ENCODE results near the gene CHAT. TPM values are rescaled to one million over a fixed set of nuclear protein-coding genes. Genes with fewer than 3 reads are reported as not detected.

Gene CHAT
- total and polyA plus RNA-seq, 2 donors (not counting 3 experiments of a cell fraction or from before 2014, with no cell fraction given): not detected

DNA sequence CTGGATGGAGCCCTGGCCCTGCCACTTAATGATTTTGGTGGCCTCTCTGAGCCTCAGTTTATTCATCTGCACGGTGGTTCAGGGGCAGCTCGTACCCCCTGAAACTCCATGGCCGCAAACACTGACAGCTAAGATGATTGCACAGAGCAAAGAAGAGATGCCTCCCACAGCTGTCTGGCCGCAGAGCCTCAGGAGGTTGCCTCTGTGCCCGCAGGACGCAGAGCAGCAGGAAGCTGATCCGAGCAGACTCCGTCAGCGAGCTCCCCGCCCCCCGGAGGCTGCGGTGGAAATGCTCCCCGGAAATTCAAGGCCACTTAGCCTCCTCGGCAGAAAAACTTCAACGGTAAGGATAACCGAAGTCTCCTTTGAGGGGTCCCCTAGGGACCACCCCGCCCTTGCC is 35.5 kb downstream of the CHAT start:
- no peak for FAIRE-seq
- Histone ChIP-seq H3K9me3 (replicated peaks; ENCODE audit: control insufficient read depth, insufficient read depth, low read length) (no peaks in the 10 kb centered on the region), H3K9me1 (replicated peaks; ENCODE audit: control insufficient read depth, extremely low read depth, insufficient read depth, low read length) (no peaks in the 10 kb centered on the region), H3K27ac (ENCODE audit: insufficient read depth, low read depth, low read length) (no peak overlapping the region), H3K4me1 (ENCODE audit: control insufficient read depth, extremely low read depth, insufficient read depth, low read length) (no peaks in the 10 kb centered on the region), H2AFZ (ENCODE audit: low read depth, low read length) (no peak overlapping the region), H3K9ac (replicated peaks; ENCODE audit: extremely low read depth, insufficient read depth, low read length) (no peak overlapping the region), H3K79me2 (ENCODE audit: control insufficient read depth, insufficient read depth, low read length) (no peaks in the 10 kb centered on the region), H3K27me3 (ENCODE audit: control insufficient read depth in 2 of 2, insufficient read depth in 2 of 2, low read length in 2 of 2) (peaks cover 0 to 2% of the 10 kb centered on the region in 2 experiments), H3K36me3 (ENCODE audit: control insufficient read depth in 2 of 2, extremely low read depth in 1 of 2, insufficient read depth in 2 of 2, low read length in 2 of 2) (no peaks in the 10 kb centered on the region), H3K4me3 (replicated peaks in 1 of 3; ENCODE audit: insufficient read depth in 1 of 3, low read depth in 1 of 3, low read length in 3 of 3) (no peak overlapping the region), H4K20me1 (replicated peaks; ENCODE audit: control insufficient read depth, extremely low read depth, insufficient read depth, low read length) (no peaks in the 10 kb centered on the region), H3K4me2 (ENCODE audit: insufficient read depth, low read length) (no peak overlapping the region)
- no TSS peak for BruUV-seq (replicated peaks)
- DNase-seq (ENCODE audit: low read depth, low spot score): no peak
- dilution Hi-C loops (cut with MboI; ENCODE audit: extremely low pct_ligation_motif_present, low sequenced_read_pairs): no loop called here
- CTCF ChIA-PET: no interaction called here
- TF ChIP-seq POLR2A (IDR thresholded peaks at IDR 0.05; ENCODE audit: low read depth, low read length): no peak
- no peak for TF ChIP-seq EZH2 (IDR thresholded peaks at IDR 0.05; ENCODE audit: borderline replicate concordance, low read depth, low read length, severe bottlenecking)
- TF ChIP-seq, protein P1, sequence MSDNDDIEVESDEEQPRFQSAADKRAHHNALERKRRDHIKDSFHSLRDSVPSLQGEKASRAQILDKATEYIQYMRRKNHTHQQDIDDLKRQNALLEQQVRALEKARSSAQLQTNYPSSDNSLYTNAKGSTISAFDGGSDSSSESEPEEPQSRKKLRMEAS (IDR thresholded peaks at IDR 0.05; ENCODE audit: insufficient read depth, insufficient read length): no peak
- TF ChIP-seq, protein P2, sequence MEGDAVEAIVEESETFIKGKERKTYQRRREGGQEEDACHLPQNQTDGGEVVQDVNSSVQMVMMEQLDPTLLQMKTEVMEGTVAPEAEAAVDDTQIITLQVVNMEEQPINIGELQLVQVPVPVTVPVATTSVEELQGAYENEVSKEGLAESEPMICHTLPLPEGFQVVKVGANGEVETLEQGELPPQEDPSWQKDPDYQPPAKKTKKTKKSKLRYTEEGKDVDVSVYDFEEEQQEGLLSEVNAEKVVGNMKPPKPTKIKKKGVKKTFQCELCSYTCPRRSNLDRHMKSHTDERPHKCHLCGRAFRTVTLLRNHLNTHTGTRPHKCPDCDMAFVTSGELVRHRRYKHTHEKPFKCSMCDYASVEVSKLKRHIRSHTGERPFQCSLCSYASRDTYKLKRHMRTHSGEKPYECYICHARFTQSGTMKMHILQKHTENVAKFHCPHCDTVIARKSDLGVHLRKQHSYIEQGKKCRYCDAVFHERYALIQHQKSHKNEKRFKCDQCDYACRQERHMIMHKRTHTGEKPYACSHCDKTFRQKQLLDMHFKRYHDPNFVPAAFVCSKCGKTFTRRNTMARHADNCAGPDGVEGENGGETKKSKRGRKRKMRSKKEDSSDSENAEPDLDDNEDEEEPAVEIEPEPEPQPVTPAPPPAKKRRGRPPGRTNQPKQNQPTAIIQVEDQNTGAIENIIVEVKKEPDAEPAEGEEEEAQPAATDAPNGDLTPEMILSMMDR (IDR thresholded peaks at IDR 0.05; ENCODE audit: extremely low read depth in 1 of 2, insufficient read depth in 1 of 2, low read depth in 1 of 2, low read length in 2 of 2): no peak
- no peak for TF ChIP-seq MYC (IDR thresholded peaks at IDR 0.05; ENCODE audit: low read depth, low read length)
- no peak for TF ChIP-seq POLR2AphosphoS5 (IDR thresholded peaks at IDR 0.05; ENCODE audit: insufficient read depth, low read depth, low read length)
- no peak for TF ChIP-seq GATA2 (IDR thresholded peaks at IDR 0.05; ENCODE audit: insufficient read depth, insufficient read length, low read depth, low read length)
- no peak for TF ChIP-seq FOS (IDR thresholded peaks at IDR 0.05; ENCODE audit: borderline replicate concordance, insufficient read depth, low read length)
- TF ChIP-seq JUN (IDR thresholded peaks at IDR 0.05; ENCODE audit: borderline replicate concordance, insufficient read depth, insufficient read length, low read depth): no peak
- POLR2A ChIA-PET: no interaction called here
- intact Hi-C loops (cut with micrococcal nuclease): no loop called here
